Dermis blood vessel endothelial cell (primary cell): Measurements from ENCODE around the gene AOPEP. TPM values are rescaled to one million over a fixed set of nuclear protein-coding genes. Genes with fewer than 3 reads are reported as not detected.
"Not testable (repeated sequence)": the region's sequence is repeated elsewhere in the genome, so short reads cannot be mapped to it uniquely, and the experiment has no call there.

Source experiments
- DNase-seq: peaks from one replicate; pipeline ENCODE4 v3.0.0; 2010
- total RNA-seq: library from RNA; depleted of rRNA; stranded (reverse); fragments of >200 nt; gene quantifications from 2 replicates; pipeline ENCODE4 v1.2.3, GENCODE V29; 2014

AOPEP gene
- total RNA-seq, 1 donor from 2014 or later: 77.1 TPM

DNA sequence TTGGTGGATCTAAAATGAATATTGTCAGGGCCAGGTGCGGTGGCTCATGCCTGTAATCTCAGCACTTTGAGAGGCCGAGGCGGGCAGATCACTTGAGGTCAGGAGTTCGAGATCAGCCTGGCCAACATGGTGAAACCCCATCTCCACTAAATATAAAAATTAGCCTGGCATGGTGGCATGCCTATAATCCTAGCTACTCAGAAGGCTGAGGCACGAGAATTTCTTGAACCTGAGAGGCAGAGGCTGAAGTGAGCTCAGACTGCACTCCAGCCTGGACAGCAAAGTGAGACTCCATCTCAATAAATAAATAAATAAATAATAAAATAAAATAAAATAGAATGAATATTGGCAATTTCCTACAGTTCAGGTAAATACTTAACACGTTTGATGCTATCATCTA lies 213.8 kb downstream of the AOPEP start:
- DNase-seq: not testable (repeated sequence)

GRCh38 chr9:94941211-94941875 lies 214.8 kb downstream of the AOPEP start:
- peak; percentile 86 for DNase-seq

DNA sequence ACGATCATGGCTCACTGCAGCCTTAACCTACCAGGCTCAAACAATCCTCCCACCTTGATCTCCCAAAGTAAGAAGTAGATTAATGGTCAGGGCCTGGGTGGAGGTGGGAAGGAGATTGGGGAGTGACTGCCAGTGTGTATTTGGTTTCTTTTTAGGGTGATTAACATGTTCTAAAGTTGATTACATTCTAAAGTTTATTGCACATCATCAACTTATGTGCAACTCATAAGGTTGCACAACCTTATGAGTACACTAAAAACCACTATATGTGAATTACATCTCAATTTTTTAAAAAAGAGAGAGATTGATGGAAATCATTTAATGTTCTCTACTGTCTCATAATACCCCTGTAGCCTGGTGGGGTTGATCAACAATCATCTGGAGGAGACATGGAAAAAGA lies 218.1 kb downstream of the AOPEP start:
- DNase-seq: no peak

- peak; percentile 82 for DNase-seq
Observed at GRCh38 chr9:94945197-94946144, 219.0 kb downstream of the AOPEP start.

GRCh38 chr9:94946256-94946655 lies 219.8 kb downstream of the AOPEP start:
- no peak for DNase-seq

- DNase-seq: no peak
Observed at GRCh38 chr9:94948567-94949235, 222.2 kb downstream of the AOPEP start.

DNA sequence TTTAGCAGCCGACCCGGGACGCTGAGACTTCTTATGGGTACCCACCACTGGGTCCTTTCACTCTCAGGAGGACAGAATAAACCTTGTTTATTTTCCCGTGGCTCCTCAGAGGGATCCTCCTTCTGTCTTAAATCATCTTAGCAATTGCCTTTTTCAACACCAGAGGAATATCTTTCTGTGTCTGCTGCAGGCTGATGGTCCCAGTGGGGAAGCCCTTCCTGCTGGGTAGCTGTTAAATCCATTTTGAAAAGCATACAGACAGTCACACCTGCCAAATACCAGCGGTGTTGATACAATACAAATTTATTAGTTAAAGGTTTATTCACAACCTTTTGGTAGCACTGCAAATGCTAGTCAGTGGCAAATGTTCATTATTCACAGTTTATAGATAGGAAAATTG lies 222.9 kb downstream of the AOPEP start:
- DNase-seq: no peak

- DNase-seq: no peak
Observed at GRCh38 chr9:94950040-94950578, 223.6 kb downstream of the AOPEP start.

GRCh38 chr9:94950579-94951323 lies 224.3 kb downstream of the AOPEP start:
- DNase-seq: peak; percentile 80

GRCh38 chr9:94951324-94952135 lies 225.0 kb downstream of the AOPEP start:
- peak; percentile 41 for DNase-seq

DNA sequence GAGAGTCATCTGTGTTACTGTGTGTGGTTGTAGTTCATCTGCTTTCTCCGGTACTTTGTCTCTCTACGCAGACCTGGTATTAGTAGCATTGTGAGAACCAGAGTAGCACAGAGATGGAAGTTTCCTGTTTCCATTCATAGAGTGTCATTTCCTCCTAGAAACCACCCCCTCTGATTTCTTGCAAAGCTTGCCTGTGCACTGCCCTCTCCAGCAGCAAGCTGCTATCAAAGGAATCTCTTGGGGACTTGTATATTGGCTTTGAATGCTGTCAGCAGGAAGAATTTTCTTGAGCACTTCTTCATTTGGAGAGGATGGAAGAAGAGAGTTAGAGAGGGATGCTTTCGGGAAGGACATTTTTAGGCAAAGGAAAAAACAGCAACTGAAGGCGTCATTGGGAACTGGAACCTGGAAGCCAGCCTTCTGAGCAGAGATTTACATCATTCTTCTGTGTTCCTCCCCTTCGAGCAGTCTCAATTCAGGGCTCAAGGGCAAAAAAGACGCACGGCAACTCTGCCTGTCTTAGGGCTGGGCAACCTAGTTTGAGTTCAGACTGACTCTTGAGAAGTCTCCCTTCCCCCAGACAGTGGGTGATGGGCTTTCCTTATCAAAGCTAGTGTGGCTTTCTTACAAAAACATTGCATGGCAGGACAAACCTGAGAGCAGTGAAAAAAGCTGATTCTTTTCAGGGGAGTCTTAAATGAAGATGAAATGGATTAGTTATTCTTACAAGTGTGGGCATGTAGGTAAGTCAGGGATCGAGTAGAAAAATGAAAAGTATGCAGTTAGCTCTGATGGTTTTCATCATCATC lies 226.3 kb downstream of the AOPEP start:
- peak; percentile 91 for DNase-seq

DNA sequence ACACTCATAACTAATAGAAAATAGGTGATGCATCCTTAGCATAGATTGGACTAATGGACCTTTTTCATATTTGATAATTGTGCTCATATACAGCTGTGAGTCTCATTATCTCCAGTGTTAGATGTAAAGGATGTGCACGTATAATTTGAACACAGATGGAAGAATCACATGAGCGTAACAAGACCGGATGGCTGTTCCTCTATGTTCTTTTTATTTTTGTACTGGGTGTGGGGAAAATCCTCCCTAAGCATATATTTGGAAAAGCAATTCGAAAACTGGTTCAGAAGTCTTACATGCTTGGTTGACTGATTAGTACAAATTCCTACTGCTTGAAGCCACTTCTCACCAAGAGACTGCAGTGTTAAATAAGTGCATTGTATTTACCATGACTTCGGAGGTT lies 230.2 kb downstream of the AOPEP start:
- DNase-seq: no peak

DNA sequence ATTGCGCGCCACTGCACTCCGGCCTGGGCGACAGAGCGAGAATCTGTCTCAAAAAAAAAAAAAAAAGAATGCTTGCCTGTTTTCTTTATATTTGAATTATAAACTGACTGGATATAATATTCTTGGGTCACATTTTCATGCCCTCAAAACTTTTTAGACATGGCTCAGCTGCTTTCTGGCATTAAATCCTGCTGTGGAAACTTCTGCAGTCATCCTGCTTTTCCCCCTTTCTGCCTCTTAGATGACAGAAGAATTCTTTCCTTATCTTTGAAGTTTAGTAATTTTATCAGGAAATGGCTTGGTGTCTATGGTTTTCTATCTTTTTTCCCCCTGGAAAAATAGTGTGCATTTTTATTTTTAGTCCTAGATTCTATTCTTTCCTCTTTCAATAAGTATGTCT lies 234.5 kb downstream of the AOPEP start:
- DNase-seq: no peak

DNA sequence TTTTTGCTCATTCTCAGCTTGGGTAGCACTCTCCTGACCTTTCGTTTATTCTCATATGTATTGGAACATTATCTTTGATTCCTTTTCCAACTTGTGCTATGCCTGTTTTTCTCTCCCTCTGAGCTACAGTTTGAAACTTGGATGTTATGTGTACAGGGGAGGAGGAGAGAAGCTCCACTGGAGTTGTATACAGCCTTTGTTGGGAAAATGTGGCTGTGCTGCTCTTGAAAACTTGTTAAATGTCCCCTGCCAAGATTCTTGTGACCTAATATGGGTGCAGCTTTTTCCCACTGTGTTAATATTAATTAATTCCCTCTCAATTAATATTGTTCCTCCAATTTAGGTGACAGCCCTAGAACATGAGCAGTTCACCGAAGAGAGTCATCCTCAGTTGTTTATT lies 235.4 kb downstream of the AOPEP start:
- no peak for DNase-seq

DNA sequence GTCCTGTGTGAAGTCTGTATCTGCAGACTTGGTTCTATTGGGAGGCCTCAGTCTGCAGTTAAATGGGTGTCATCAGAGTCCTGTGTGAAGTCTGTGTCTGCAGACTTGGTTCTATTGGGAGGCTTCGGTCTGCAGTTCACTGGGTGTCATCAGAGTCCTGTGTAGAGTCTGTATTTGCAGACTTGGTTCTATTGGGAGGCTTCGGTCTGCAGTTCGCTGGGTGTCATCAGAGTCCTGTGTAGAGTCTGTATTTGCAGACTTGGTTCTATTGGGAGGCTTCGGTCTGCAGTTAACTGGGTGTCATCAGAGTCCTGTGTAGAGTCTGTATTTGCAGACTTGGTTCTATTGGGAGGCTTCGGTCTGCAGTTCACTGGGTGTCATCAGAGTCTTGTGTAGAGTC lies 239.1 kb downstream of the AOPEP start:
- DNase-seq: not testable (repeated sequence)

DNA sequence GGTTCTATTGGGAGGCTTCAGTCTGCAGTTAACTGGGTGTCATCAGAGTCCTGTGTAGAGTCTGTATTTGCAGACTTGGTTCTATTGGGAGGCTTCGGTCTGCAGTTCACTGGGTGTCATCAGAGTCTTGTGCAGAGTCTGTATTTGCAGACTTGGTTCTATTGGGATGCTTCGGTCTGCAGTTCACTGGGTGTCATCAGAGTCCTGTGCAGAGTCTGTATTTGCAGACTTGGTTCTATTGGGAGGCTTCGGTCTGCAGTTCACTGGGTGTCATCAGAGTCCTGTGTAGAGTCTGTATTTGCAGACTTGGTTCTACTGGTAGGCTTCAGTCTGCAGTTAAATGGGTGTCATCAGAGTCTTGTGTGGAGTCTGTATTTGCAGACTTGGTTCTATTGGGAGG lies 239.5 kb downstream of the AOPEP start:
- not testable (repeated sequence) for DNase-seq

DNA sequence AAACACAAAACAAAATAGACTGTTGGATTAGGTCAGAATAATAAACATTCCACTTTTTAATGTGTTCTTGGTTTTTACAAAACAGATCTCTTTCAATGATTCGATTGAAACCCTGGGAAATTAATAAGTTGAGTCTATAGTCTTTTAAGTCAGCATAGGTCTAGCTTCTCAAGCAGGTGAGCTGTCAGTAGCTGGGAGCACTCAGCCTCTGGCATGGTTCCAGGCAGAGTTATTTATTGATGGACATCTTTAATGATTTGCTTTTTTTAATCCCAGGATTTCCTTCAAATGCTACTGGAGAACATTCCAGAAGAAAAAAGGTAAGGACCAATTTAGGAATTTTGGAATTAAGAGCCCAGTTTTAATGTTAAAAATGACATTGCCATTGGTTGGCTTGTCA lies 241.0 kb downstream of the AOPEP start:
- no peak for DNase-seq

DNA sequence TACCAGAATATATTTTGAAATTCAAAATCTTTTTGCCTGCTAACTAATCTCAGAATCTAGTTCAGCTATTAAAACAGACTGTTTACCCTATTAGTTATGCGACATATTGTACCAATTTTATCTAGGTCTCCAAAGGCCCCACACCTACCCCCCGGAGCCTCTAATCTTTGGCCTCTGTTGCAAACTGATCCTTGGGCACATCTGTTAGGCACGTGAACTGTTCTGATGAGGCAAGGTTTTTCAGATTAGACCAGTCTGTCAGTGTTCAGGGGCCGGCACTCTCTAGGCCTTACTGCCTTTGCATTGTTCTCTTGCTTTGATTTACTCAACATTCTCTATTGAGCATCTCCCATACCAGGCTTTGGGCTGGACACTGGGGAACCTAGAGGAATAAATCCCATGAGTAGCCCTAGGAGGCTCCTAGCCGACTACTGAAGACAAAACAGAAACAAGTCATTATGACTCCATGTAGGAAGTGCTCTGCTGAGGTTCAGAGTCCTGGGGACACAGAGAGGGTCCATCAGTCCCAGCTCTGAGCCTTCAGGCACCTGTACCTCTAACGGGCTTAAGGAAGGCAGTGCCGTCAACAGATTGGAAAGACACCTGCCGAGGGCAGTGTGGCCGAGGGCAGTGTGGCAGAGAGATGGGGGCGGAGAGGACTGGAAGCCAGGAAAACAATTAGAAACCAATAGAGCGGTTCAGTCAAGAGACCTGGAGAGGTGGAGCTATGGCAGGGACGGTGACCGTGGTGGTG lies 245.1 kb downstream of the AOPEP start:
- DNase-seq: no peak

- DNase-seq: peak; percentile 87
Observed at GRCh38 chr9:94973451-94973941, 247.0 kb downstream of the AOPEP start.
